Middle frontal gyrus (tissue), 1 donor: ENCODE data around the gene CDKAL1.

Source experiments
- DNase-seq: peaks from one replicate; pipeline ENCODE4 v3.0.0-alpha.2; 2015; ENCODE audit warnings: low spot score; ENCODE audit errors: extremely low spot score

The CDKAL1 gene

DNA sequence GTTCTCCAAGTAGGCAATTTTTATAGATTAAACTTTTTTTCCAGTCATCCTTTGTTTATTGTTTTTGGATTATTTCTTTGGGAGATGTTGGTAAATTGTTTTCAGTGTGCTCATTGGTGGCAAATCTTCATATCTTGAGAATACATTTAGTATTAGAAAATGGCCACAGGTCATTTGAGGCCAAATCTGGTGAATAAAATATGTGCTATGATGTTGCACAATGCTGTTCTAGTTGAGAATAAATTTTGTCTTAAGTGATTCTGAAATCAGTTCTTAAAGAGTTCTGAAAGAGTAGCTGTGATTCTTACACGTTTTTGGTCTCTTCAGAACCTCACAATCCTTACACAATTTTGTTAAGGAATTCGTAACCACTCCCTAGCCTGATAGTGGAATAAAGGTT, 20.1 kb downstream of the CDKAL1 start:
- DNase-seq: no peak

DNA sequence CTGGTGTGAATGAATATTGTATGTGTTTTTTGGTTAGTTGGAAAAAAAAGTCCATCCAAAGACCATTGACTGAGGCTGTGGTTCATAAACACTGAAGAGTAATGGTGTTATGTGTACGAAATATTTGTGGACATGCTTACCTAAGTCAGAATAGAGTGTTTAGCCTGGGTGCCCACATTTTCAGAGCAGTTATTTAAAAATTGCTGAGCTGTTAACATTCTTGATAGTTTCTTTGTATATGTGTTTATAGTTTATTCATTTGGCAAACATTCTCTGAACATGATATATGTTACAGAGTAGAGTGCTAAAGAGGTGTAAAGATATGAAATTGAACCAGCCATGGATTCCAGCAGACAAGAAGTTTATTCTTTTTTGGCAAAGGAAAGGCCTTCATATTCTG, 20.6 kb downstream of the CDKAL1 start:
- DNase-seq: no peak

DNA sequence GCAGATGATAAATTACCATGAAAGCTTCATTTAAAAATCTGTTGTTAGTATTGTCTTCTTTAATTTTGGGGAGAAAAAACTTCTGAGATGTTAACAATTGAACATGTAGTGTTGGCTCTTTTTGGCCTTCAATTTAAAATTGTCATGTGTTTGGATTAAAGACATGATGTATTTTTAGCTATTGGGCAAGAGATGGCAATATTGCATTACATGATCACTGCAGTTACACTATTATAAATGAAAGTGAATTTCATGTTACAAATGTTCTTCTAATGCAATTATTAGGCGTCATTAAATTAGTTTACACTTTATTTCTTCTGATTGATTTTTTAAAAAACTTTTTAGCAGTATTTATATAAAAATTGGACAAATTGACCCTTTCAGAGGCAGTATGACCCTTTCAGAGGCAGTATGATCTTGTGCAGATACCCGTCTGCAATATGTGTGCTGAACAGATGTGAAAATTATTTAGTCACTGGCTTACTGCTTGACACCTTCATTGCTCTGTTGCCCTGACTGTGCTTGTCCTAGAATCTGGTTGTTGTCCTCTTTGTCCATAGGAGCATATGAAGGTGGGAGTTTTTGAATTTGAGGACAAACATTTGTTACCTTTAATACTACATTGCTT, 25.8 kb downstream of the CDKAL1 start:
- DNase-seq: no peak

DNA sequence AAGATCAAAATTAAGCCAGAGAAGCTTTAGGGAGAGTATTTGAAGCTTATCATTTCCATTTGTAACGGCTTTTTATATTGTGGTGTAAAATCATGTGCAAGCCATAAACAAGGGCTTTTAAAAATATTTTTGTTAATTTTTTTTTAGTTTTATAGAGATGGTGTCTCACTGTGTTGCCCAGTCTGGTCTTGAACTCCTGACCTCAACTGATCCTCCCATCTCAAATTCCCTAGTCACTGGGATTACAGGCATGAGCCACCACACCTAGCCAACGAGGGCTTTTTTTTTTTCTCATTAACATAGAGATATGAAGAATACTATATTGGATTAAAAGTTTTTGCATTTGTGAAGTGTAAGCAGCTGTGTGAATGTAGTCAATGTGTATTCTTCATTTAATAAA, 29.1 kb downstream of the CDKAL1 start:
- no peak for DNase-seq

DNA sequence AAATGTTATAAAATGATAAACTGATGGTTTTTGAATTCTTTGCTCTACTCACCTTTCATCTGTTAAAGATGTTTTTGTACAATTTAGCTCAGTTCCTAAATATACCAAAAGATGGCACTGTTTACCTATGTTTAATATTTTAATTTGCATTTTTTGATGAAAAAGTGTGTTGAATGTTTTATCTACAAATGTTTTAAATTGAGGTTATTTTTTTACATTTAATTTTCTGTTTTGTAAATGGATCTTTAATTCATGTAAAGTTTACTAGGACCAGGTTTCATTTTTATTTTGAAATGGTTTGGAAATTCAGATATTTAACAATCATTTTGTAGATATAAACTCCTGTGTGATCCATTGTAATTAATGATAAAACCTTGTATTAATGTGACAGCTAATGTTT, 30.0 kb downstream of the CDKAL1 start:
- DNase-seq: peak; percentile 37

DNA sequence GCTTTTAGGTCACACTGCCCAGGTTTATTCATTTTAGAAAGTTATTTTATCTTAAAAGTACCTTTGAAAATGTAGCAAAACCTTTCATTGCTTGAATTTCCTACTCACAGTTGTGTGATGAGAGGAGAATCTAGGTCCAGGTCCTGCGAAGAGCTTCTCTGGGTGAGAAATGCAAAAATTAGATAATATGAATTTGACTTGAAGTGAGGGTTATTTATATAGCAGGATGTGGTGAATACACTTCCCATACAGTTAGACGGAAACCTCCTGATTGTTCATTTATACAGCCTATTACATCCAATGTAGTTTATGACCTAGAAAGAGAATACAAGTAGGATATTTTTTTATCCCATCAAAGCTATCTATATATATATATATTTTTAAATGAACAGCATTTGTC, 30.5 kb downstream of the CDKAL1 start:
- no peak for DNase-seq

DNA sequence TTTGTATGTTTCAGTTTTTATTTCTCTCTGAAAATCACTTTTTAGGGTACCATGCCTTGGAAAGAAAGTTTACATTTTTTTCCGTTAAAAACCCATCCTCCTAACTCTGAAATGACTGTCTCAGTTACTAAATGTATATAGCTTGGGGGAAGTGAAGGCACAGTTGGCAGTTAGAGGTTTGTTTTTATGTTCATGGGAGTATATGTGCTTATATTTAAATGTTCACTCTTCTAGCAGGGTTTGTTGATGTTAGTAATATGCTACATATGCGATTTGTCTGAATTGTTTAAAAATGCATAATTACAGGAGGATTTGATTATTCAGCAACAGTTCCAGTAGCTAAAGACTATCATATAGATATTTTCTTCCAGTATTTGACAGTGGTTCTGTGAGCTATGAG, 31.1 kb downstream of the CDKAL1 start:
- no peak for DNase-seq

DNA sequence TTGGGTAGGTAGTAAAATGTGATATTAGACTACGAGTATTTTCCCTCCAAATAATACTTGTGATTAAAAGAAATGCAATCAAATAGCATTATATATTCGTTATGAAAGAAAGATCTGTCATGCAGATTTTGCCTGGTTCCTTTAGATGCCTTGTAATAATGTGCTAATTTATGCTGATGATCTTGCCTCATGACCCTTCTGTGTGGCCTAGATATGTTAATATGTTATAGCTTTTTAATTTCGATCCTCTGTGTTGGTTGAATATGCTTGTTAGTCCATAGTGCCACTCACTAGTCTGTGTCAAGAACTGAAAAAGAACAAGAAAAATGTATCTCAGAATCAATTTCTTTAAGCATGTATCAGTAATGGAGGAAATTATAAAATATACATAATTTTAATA, 31.9 kb downstream of the CDKAL1 start:
- no peak for DNase-seq

DNA sequence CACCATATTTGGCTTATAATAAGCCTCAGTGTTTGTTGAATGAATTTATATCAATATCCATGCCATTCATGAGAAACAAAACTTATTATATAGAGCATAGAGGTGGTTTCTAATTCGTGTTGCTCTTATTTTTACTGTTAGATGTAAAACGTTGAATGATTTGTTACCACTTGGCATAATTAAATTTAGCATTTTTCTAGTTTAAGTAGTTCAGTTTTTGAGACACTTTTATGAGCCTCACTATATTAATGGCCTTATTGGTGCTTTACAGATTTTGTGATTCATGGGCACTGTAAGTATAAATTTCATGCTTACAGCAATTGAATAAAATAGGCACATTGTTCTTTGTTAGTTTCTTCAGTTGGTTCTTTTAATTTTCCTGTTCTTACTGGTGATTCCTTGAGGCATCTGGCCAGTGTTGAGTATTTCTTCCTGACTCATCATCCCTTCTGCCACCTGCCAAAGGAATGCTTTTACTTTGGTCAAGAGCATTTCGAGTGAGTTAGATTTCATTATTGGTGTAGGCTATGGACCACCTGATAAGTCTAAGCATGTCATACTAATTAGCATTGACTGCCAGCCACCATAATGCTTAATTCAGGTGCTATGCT, 34.8 kb downstream of the CDKAL1 start:
- DNase-seq: no peak

DNA sequence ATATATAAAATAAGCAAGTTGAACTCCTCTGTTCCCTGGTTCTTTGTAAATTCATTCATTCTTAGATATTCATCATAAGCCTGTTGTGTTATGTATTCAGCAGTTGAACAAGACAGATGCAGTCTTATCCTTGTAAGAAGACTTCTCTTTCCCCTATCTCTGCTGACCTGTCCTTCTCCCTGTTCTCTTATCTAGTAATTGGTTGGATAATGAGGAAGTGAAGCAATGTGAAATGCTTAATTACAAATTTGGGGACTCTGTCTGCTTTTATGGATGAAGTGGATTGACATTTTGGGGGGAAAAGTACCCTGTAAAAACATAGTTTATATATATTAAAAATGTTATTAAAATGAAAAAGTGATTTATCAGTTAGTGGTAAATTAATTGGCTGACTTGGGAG, 37.0 kb downstream of the CDKAL1 start:
- DNase-seq: no peak

DNA sequence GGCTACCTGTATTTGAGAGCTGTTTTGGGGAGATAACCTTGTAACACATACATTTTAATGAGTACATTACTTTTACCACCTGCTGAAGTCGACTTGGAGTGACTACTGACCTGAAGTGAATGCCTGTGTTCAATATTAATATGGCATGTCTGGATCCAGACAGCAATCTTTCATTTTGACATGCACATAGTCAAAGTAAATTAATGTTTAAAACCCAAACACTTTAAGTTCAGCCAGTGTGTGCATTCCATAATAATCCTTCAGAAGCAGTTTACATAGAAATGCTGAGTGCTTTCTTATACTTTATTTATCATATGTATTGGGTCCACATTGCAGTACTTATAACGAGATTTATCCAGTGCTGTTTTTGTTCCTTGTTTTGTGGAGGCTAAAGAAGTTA, 38.0 kb downstream of the CDKAL1 start:
- no peak for DNase-seq

DNA sequence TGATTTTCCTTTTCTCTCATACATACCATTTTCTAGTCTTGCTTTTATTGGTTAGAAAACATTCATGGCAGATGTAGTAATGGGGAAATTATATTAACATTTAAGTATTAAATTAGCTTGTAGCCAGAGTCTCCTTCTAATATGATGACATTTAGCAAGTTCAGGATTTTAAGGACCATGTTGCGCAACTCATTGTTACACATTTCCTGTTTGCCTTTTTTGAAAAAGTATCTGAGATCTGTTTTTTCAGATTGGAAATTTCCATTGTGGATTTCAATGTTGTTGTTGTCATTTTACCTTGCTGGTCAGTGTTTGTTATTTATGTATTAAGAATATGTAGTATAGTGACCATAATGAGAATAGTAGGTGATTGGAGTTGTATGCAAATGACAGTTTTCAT, 38.7 kb downstream of the CDKAL1 start:
- no peak for DNase-seq

DNA sequence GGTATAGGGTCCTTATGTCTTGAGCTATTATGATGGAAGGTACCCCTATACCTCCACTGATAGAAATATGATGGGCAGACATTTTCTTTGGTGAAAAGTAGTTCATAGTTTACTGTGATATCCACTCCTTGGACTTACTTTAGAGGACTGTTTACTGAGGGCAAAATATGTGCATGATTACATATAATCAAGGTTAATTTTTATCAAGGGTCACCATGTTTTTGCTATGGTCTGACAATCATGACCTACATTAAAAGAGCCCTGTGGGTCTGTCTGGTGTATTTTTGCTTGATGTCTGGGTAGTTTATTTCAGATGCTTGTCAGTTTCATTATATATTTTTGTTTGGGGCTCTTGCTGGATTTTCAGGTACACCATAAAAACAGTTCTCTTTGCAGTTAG, 40.1 kb downstream of the CDKAL1 start:
- DNase-seq: no peak

DNA sequence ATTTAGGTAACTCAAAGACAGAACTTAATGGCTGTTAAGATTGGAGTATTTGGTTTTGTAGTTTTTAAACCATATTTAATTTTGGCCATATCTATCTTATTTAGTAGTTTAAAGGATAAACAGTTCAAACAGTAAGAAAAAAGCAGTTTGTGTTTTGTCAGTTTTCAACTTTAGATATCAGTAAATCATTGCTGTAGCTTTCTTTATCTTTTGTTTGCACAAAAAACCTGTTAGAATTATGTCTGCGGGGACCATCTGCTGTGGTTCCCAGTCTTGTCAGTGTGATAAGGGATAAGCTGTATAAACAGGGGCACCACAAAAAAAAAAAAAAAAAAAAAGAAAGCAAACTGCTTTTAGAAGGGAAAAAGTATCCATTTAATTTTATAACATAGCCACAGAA, 40.9 kb downstream of the CDKAL1 start:
- no peak for DNase-seq

DNA sequence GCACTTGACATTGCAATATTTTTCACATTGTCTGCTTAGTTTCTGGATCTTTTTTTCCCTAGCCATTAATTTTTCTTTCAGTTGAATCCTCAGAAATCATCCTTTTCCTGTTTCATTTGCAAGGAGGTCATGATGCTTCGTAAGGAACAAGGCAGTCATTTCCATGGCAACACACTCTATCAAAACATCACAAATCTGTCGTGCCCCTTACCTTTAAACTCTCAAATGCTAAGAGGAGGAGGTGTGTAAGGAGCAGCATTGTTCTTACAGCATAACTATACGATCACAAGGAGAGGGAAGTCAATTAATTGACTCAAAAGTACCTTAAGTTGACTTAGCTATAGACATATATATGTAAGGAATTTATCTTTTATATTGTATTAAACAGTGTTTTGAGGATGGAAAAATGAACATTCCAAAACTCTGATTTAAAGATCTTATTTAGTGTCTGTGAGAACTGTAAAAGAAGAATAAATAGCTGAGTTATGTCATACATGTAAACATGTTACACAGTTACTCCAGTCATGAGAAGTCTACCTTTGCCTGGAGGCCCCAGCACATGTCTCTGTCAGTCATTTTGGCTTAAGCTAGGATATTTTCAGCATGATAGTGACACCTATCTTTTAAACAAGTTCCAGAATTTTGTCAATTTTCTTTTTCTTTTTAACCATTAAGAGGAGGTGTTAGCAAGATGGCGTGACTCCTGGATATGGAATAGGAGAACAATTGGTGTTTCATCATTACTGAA, 41.6 kb downstream of the CDKAL1 start:
- no peak for DNase-seq

DNA sequence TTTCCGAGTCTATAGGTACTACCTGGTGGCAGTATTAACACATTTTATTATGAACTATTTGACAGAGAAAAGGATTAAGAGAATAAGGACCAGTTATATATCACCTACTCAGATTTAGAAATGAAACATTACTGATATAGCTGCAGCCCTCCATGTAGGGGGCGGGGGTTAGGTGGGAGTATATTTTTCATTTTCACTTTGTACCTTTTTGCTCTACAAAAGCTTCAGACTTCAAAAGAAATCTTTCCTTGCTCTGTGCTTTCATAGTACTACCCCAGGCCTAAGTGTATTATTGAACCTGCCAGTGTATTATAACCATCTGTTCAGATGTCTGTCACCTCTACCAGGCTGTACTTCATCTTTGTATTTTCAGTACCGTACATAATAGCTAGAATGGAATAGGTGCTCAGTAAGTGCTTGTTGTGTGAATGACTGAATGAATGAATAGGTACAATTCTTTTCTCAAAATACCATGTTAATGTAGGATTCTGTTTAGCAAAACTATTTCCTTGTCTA, 43.0 kb downstream of the CDKAL1 start:
- DNase-seq: no peak

DNA sequence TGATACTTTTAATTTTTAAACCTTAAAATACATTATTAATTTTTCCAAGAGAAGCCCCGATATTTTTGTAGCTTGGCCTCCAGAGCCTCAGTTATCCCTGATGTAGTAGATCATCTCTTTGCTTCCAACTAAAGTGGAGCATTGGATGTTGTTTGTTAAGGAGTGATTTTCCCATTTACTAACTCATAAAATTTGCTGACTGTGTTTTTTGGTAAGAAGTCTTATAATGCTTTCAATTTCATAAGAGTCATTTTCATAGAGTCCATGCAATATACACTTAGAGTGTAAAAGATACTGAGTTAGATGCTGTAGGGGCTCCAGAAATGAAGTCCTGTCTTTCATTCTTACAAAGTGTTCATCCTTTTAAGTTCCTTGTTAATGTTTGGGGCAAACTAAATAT, 46.8 kb downstream of the CDKAL1 start:
- no peak for DNase-seq

DNA sequence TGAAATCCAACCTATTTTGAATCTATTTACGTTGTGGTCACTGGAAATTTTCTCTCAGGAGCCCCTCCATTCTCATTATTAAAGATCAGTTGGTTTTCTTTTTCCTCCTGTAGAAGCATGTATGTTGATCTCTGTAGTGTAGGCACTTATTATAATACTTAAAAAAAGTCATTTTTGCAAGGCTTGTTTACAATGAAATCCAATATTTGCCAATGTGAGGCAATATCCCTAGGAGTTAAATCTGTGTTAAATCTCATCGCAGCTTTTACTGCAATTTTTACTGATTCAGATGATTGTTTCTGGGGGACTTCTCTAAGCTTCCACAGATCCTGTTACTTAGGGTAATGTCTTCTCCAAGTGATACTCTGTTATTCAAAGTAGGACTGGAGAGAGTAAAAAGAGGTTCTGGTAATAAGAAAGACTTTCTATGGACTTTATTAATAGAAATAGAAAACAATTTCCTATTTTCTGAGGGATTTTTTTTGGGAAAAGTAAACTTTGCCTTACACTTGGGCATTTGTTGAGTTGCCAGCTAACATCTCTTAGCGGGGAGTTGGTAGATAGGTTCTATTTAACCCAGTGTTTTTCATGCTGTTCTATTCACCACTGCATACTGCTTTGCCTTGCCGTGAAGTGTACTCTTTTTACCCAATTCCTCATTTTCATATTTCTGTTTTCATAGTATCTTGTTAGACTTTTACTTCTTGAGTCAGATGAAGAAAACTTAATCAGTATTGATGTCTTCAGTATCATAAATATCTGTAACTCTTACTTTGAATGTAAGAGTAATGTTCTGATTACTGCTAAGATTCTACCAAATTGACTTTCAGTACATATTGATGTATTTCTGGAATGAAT, 48.6 kb downstream of the CDKAL1 start:
- DNase-seq: no peak

DNA sequence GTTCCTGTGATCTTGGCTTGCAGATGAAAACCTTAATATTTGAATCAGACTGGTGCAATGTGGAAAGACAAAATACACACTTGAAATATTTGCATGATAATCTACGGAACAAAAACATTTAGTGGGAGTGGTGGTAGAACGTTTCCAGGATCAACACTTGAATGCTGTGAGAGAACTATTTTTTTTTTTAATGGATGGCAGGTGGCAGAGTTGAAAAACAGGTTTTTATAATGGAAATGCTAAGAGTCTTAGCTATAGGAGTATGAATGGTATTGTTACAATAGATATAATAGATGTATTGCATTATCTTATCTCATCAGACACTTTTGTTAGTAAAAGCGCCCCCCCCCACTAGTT, 49.2 kb downstream of the CDKAL1 start:
- DNase-seq: no peak

DNA sequence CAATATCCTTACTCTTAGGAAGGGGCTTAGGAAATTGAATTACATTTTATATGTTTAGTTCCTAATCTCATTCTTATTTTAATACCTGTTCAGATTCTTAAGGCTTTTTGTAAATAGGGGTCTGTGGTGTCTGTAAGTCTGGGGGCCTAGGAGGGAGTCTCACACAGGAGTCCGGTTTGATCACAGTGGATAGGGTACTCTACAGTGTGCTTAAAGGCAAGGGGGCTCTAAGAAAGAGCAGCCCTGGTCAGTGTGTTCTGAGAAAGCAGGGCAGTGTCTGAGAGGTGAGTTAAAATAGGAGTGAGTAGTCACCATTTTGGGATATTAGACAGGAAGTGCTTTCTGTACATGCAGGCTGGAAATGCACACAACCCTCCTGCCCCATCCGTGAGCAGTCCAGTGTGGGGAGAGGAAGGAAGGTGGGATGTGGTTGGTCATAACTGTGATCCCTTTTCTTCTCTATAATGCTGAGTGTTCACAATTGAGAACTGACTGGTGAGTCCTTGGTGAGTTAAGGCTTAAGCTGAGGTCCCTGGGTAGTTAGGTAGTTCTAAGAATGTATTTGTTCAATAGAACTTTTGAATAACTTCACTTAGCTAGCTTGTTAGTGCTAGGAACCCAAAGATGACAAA, 50.0 kb downstream of the CDKAL1 start:
- no peak for DNase-seq

DNA sequence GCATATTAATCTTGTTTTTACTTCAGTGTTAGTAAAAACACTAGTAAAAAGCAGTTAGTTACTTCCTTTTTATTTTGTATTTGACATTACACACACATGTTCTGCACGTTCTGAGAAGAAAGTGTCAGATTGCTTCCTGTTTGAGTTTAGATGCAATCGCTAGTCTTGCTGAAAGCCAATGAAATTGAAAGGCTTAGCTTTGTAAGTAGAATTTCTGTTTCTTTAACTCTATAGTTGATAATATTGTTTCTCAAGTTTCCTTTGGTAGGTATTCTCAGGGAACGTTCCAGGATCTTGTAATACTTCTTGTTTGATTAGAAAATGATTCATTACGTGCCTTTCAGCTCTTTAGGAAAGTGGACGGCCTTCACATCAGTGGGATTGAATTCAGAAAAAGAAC, 55.0 kb downstream of the CDKAL1 start:
- no peak for DNase-seq
